HG03354 (cell line): Measurements from ENCODE around the gene RHOG.
A peak's percentile ranks its signal among the peaks of the same experiment; 100 is the strongest.
"Not testable (repeated sequence)": the region's sequence is repeated elsewhere in the genome, so short reads cannot be mapped to it uniquely, and the experiment has no call there.

Experiments used
- ATAC-seq: cut with Tn5 transposase; IDR thresholded peaks from one replicate; pipeline ENCODE4 v1.9.1; 2021; ENCODE audit warnings: mild to moderate bottlenecking; ENCODE audit not compliant: unreplicated experiment, poor library complexity, severe bottlenecking

RHOG gene

DNA sequence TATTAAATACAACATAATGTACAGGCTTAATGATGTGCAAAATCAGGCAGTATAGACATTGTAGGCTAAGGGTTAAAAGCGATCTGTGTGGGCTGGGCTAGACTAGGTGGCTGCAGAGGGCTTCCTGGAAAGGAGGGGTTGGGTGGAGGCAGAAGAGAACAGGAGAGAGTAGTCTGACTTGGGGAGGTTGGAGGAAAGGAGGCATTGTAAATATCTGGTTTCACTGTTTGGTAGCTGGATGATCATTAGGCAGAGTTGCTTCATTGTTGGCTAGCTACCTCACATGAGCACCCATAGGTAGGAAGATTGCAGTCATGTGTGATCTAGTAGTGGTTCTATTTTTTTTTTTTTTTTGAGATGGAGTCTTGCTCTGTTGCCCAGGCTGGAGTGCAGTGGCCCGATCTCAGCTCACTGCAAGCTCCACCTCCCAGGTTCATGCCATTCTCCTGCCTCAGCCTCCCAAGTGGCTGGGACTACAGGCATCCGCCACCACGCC lies 20.2 kb upstream of the RHOG start:
- not testable (repeated sequence) for ATAC-seq

DNA sequence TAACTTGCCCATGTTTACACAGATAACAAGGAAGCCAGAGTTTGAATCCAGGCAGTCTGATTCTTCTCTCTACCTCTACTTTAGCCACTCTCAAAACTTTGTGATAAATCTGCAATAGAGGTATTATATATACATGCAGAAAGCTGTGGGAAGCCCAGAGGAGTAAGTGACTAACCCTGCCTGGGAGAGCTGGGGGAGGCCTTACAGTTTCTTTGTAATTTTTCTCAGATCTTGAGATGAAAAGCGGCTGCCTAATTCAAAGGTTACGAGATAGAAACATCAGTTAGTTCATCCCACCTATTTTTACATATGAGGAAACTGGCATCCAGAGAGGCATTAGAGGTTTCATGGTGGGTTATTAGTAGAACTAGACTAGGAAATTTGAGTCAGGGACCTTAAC lies 19.6 kb upstream of the RHOG start:
- ATAC-seq, result no peak

DNA sequence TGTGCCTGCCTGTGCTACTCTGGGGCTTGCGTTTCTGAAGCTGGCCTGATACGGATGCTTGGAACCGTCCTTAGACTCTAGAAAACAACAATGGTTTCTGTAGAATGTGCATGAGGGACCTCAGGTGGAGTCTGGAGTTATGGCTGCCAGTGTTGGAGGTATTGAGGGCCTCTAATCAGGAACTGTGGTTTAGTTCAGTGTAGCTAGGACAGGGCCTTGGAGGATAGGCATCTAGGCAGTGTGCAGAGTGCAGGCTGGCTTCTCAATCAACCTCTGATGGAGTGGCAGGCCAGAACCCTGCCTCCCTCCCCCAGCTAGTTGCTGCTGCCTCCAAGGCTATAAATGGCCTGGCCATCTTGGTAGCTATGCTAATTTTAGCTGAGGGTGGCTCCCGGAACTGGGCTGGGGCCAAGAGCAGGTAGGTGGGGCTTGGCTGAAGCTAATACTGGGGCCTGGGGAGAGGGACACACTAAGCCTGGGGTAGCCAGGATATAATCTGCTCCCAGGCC lies 18.7 kb upstream of the RHOG start:
- ATAC-seq, result peak; percentile 39

DNA sequence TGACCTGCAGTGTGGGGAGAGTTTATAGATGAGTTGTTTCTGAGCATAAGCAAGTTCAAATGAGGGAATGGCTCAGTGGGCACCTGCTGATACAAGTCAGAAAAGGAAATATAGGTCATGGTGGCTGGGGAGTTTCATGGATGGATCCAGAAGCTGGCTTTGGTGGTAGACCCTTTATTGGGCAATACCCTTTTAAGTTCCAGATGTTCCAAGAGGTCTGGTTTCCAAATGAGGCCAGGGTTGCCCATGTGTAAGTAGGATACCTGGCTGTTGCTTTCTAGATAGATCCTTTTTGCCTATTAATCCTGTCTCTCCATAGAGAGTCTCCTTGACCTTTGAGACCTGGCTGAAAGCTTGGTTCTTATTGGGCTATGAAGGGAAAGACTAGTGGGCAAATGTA lies 16.9 kb upstream of the RHOG start:
- no peak for ATAC-seq

DNA sequence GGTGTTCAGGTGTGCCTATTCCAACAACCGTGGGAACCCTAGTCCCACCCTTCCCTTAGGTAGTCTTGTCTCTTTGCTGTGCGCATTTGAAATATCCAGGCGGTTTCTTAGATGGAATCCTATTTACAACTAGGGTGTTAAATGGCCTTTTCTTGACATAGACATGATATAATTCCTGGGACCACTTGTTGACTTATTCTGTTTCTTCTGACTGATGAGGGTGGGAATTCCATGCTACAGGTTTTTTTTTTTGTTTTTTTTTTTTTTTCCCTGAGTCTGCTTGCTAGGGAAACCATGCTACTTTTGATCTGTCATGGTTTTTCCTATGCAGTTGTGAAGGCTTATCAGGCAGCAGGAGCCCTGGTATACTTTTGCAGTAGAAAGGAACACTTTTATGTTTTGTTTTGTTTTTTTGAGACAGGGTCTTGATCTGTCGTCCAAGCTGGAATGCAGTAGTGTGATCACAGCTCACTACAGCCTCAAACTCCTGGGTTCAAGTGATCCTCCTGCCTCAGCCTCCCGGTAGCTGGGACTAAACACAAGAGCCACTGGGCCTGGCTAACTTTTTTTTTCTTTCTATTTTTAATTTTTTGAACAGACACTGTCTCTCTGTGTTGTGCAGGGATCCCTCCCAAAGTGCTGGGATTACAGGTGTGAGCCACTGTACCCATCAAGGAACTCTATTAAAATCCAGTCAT lies 16.2 kb upstream of the RHOG start:
- ATAC-seq, result no peak

DNA sequence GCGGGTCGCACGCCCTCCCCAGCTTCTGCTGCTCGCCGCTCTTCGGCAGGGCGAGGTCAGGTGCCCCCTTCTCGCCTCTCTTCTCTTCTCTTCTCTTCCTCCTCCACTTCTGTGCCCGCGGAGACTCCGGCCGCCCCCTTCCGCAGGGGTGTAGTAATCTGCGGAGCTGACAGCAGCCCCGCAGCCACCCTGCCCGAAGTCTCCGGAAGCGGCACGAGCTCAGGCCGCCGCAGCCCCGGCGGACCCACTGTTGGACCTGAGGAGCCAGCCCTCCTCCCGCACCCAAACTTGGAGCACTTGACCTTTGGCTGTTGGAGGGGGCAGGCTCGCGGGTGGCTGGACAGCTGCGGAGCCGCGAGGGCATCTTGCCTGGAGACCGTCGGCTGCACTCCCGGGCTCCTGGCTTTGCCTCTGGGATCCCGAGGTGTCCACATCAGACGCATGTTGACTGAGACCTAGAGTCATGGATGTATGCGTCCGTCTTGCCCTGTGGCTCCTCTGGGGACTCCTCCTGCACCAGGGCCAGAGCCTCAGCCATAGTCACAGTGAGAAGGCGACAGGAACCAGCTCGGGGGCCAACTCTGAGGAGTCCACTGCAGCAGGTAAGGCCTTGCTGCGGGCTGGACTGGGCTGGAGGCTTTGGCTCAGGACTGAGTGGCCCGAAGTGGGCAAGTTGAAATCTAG lies 15.2 kb upstream of the RHOG start:
- ATAC-seq, result peak; percentile 26

DNA sequence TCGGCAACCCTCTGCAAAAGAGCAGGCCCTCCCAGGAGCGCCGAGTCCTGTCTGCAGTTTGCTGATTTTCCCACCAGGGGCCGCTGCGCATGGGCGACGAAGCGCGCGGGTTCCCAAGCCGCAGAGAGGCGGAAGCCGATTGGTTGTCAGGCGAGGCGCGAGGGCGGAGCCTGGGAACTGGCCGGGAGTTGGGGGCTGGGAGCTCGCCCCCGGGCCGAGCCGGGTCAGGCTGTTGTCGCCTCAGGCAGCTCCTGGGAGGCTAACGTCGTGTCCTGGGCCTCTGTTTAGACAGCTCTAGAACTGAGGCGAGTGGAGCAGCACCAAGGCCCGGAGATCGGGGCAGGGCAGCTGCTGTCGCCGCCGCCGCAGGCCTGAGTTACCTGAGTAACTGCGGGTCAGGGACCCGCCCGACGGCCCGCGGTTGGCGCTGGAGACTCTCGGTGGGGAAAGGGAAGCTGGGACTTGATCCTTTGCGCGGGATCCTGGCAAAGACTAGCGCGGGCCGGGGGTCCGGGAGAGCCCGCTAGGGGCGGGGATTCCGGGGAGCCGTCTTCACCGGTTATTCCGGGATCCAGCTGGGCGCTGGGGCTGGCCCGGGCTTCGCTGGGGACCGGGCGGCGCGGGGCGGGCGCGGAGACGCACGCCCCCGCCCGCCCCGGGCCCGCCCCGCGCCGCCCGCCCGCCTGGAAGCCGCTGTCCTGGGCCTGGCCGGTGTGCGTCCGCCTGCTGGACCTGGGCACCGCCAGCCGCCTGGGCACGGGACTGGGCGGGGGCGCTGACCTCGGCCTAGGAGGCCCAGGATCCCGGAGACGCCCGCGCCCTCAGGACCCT lies 14.4 kb upstream of the RHOG start, which contains the start of gene STIM1:
Gene STIM1, plus strand, starts transcription at position 688 of the 831 bp plus-strand sequence. CDS start 607 bp downstream, outside the sequence.
- ATAC-seq, result peak; percentile 64

DNA sequence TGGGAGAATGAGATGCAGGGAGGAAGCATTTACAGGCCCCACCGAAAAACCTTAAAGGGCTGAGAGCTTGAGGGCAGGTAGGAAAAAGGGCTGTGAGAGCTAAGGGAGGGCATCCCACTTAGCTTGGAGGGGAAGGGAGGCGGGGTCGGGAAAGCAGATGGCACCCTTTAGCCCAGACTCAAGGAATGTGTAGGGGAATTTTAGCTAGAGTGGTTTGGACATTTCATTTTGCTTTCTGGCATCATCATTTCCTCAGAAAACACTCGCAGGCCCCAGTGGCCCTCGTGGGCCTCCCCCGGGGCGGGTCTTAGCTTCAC lies 13.9 kb upstream of the RHOG start:
- no peak for ATAC-seq

DNA sequence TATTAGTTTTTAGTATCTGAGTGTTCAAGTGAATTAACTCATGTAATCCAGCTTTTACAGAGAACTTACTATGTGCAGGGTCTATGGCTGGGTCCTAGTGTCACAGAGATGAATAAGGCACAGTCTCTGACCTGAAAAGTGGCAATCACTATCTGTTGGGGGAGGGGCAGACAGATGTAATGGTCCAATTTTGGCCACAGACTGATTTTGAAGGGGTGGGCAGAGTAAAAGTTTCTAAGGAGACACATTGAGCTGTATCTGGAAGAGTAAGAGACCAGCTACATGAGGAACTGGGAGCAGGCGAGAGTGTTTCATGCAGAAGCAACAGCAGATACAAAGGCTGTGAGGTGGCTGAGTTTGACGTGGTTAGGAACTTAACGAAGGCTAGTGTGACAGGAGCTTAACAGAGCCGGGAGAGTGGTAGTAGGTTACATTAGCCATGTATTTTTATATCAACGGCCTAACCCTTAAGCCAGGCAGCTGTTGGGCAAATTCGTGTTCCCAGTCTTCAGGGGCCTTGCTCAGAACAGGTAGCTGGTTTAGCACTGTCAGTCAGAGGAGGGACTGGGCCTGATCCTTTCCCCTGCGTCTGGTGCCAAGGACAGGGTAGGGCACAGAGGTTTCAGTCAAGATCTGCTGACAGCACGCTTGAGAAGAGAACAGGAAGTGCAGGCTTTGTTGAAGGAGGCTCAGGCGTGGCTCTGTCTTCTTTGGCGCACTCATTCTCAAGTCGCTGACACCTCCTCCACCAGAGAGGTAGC lies 13.3 kb upstream of the RHOG start:
- ATAC-seq, result peak; percentile 48

DNA sequence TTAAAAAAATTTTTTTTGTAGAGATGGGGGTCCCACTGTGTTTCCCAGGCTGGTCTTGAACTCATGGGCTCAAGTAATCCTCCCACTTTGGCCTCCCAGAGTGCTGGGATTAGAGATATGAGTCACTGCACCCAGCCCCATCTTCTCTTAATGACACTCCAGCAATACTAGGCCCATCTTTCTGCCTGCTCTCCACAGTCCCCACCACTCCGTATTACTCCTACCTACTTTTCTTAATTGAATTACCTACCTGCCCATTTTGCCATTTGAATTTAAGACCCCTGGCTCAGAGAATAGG lies 12.7 kb upstream of the RHOG start:
- no peak for ATAC-seq

DNA sequence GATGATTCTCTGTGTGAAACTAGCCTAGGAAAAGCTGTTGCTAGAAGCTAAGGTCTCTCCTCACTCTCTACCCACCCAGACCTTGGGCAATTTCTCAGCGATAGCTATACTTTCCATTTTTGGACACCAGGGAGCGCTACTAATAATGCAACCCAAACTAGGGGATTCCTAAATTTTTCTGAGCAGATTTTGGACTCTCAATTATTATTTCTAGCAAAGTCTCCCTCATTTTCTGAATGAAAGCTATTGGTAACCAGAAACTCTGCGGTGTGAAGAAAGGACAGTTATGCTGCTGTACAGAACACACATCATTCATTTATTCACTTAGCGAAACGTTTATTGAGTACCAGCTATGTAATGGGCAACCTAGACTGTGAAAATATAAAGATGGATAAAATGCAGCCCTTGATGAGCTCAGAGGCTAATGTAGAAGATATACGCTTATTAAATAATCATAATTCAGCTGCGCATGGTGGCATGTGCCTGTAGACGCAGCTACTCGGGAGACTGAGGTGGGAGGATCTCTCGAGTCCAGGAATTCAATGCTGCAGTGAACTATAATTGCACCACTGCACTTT lies 8.6 kb upstream of the RHOG start:
- peak; percentile 70 for ATAC-seq

DNA sequence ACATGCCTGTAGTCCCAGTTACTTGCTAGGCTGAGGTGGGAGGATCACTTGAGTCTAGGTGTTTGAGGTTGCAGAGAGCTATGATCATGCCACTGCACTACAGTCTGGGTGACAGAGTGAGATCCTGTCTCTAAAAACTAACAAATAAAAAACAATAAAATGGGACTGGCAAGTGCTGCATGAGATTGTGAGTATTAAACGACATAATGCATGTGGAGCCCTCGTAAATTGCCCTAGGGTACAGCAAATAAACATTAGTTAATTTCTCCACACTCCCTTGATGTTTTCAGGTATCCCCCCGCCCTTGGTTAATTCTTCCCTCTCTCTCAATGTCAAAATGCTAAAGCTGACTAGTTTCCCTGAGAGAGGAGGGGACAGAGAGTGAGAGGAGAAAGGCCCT lies 4.9 kb upstream of the RHOG start:
- no peak for ATAC-seq

DNA sequence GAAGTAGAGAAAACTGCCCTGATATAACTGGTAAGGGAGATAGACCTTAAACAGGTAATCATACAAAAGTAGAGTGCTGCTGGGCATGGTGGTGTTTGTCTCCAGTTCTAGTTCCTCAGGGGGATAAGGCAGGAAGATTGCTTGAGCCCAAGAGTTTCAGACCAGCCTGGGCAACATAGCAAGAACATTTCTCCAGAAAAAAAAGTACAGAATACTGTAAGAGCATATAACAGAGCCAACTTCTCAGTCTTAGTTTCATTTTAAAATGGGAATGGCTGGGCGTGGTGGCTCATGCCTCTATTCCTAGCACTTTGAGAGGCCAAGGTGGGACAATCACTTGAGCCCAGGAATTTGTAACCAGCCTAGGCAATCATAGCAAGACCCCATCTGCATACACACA lies 4.5 kb upstream of the RHOG start:
- ATAC-seq, result no peak

DNA sequence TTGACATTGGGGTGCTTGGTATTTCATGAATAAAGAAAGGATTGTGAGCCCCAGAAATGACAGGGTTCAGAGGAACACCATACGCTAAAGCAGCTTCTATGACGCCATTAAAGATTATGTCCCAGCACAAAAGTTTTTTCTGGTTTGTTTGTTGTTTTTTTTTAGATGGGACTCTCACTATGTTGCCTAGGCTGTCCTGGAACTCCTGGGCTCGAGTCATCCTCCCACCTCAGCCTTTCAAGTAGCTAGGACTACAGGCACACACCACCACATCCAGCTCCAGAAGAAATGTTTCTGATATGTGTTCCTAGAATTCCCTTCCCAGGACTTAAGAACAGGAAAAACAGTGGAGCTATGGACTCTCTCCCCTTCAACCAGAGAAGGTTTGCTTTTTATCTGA lies 2.6 kb upstream of the RHOG start:
- ATAC-seq, result no peak

DNA sequence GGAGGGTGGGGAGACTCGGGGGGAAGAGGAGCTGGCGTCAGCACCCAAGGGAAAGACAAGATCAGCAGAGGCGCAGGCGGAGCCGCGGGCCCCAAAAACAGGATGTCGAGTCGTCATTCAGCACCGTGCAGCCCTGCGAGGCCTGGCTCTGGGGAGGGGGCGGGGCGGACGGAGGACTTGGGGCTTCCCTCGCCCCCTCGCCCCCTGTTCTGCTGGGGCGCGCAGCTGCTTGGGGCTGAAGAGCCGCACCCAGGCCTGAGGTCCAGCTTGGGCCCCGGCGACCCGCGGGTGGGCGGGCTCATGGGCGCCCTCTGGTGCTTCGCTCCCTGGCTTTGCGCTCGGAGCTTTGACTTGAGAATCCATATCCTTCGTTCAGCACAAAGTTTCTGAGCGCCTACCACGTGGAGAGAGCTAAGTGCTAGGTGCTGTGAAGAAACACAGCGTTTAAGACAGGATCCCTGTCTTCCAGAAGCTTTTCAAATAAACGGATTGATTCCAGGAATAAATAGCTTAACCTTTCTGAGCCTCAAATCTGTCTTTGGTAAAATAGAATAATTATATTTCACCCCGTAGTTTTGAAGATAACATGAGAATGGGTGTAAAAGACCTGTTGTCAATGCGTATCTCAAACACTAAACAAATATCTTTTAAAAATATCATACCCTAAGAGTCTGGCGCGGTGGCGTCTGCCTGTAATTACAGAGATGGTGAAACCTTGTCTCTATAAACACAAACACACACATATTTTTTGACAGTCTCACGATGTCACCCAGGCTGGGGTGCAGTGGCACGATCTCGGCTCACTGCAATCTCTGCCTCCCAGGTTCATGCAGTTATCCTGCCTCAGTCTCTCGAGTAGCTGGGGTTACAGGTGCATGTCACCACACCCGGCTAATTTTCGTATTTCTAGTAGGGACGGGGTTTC lies 929 bp upstream of the RHOG start:
- ATAC-seq, result peak; percentile 69

DNA sequence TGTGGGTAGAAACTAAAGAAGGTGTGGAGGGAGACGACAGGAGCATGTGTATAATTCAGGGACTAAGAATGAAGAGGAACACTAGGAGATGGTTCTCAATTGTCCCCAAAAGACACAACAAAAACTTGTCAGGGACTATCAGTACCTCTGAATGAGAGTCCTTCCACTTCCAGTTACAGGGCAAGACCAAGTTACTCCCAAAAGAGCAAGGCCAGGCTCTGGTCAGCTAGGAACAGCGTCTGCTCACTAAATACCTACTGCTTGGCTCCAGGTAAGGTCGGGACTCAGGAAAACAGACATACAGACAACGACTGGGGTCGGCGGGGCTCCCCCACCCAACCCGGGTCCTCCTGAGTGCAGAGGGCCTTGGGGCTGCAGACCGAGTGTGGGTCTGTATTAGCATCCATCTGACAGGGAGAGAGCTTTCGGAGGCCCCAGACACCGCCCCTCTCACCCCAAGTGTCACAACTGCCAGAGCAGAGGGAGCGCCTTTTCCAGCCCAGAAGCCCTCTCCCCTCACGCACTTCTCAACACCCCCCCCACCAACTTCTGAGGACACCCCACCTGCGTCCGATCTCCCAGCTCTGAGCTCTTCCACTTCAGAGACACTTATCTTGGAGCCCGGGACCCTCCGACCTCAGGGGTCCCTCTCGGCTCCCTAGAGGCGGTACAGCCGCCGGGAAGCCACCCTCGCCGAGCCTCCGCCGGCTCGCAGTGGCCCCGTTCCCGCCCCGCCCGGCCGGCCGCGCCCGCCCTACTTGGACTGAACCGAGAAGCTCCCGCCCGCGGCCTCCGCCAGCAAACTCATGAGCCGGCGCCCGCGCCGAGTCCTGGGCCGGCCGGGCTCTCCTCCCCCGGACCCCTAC lies 522 bp downstream of the RHOG start:
- ATAC-seq, result no peak

DNA sequence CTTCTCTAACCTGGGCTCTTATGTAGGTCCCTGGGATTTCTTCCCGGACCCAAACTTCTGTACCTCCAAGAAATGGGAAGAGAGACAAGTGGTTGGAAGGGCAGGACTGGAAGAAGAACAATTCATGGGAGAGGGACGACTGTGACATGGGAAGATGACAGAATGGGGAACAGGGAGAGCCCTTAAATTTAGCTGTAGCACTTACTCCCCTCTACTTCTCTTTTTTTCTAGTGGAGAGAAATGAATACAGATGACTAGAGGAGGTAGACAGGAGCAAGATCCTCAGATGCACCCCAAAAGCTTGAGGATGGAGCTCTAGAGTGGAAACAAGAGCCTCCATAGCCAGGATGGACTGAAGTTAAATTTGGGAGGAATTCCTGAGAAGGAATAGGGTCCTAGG lies 2.3 kb downstream of the RHOG start:
- no peak for ATAC-seq

DNA sequence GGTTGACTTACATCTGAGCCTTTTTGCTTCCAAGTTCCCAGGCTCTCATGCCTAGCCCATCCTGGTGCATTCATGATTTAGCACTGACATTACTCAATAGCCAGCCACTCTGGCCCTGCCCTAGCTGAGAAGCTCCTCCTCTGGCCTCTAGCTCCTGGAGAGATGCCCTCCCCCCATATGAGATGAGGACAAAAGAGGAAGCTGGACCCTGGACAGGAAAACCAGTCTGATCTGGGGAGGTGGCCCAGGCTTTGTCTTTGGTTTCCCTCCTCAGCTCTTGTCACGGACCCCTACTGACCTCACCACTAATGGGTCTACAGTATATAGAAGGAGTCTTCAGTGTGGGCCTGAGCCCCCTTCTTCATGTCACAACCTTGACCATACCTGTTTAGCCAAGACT lies 3.0 kb downstream of the RHOG start:
- ATAC-seq, result no peak
